Suprapubic skin (tissue), 4 donors: Measurements from ENCODE around the gene TSPOAP1. TPM values are rescaled to one million over a fixed set of nuclear protein-coding genes. Genes with fewer than 3 reads are reported as not detected.

Experiments
- DNase-seq, 2 donors: peaks; one replicate each; pipeline ENCODE4 v3.0.0-alpha.2; 2019; ENCODE audit warnings: low spot score in 2 of 2
- H3K27ac ChIP-seq: fragments of 200-600 bp; sonication (generic); one replicate; pipeline ENCODE4 v1.5.1; 2019
- H3K27me3 ChIP-seq: fragments of 200-600 bp; sonication (generic); one replicate; pipeline ENCODE4 v1.5.1; 2019
- H3K36me3 ChIP-seq: fragments of 200-600 bp; sonication (generic); one replicate; pipeline ENCODE4 v1.5.1; 2019
- H3K4me1 ChIP-seq: fragments of 200-600 bp; sonication (generic); one replicate; pipeline ENCODE4 v1.5.1; 2019
- H3K4me3 ChIP-seq: fragments of 200-600 bp; sonication (generic); one replicate; pipeline ENCODE4 v1.5.1; 2019; ENCODE audit warnings: mild to moderate bottlenecking
- H3K9me3 ChIP-seq: fragments of 200-600 bp; sonication (generic); one replicate; pipeline ENCODE4 v1.5.1; 2019
- CTCF ChIP-seq, 2 donors: fragments of 200-600 bp in 1 of 2; fragments of 450-650 bp in 1 of 2; sonication (generic) in 1 of 2; IDR thresholded peaks; one replicate each; pipeline ENCODE4 v1.5.1; 2016 to 2019; ENCODE audit warnings: antibody characterized with exemption in 2 of 2, mild to moderate bottlenecking in 1 of 2, moderate library complexity in 1 of 2
- EP300 ChIP-seq: sonication (generic); formaldehyde crosslinking; IDR thresholded peaks from one replicate; pipeline ENCODE4 v1.6.1; 2017; ENCODE audit warnings: antibody characterized with exemption
- POLR2A ChIP-seq, 2 donors: fragments of 450-650 bp; IDR thresholded peaks; one replicate each; pipeline ENCODE4 v1.6.1; 2017; ENCODE audit warnings: antibody characterized with exemption in 2 of 2, mild to moderate bottlenecking in 2 of 2, moderate library complexity in 2 of 2
- POLR2AphosphoS5 ChIP-seq, 3 donors: sonication (generic); formaldehyde crosslinking; IDR thresholded peaks; one replicate each; pipeline ENCODE4 v1.6.1; 2017; ENCODE audit warnings: antibody characterized with exemption in 3 of 3
- WGBS: methylation state at CpG from one replicate; pipeline ENCODE4 v1.1.5; 2018; 5-methylcytosine and 5-hydroxymethylcytosine counted together
- total RNA-seq, 4 donors: library from RNA; depleted of rRNA; stranded (reverse); fragments of >200 nt; gene quantifications; one replicate each; pipeline ENCODE4 v1.1.0, GENCODE V29; 2016

Gene TSPOAP1
- total RNA-seq, 4 donors from 2014 or later = 6.8 to 26.9 (median 12.4) TPM

GRCh38 chr17:58330997-58331814 is 2.6 kb upstream of the TSPOAP1 start:
- WGBS = 82% methylated on average over 23 of the region's 23 CpGs
- Histone ChIP-seq H3K27me3 (peaks cover 6% of the 10 kb centered on the region), H3K27ac (peak overlapping the region; percentile 61), H3K4me1 (peaks cover 23% of the 10 kb centered on the region), H3K36me3 (no peaks in the 10 kb centered on the region), H3K4me3 (peak overlapping the region; percentile 48), H3K9me3 (no peaks in the 10 kb centered on the region)
- DNase-seq = no peak
- no peak for TF ChIP-seq EP300
- no peak for TF ChIP-seq POLR2AphosphoS5 (IDR thresholded peaks at IDR 0.05)
- TF ChIP-seq POLR2A (IDR thresholded peaks at IDR 0.05) = no peak
- no peak for TF ChIP-seq CTCF (IDR thresholded peaks at IDR 0.05)

GRCh38 chr17:58330538-58330996 is 2.0 kb upstream of the TSPOAP1 start:
- peaks cover 6% of the 10 kb centered on the region for H3K27me3 ChIP-seq
- TF ChIP-seq CTCF (IDR thresholded peaks at IDR 0.05) = no peak
- TF ChIP-seq POLR2AphosphoS5 (IDR thresholded peaks at IDR 0.05) = no peak
- no peak for TF ChIP-seq POLR2A (IDR thresholded peaks at IDR 0.05)
- no peak for TF ChIP-seq EP300
- H3K27ac ChIP-seq = peak overlapping the region; percentile 27
- peak overlapping the region; percentile 48 for H3K4me3 ChIP-seq
- H3K9me3 ChIP-seq = no peaks in the 10 kb centered on the region
- WGBS = 91% methylated on average over 10 of the region's 10 CpGs
- H3K4me1 ChIP-seq = peaks cover 16% of the 10 kb centered on the region
- no peak for DNase-seq
- H3K36me3 ChIP-seq = no peaks in the 10 kb centered on the region

GRCh38 chr17:58329810-58330537 is 1.4 kb upstream of the TSPOAP1 start:
- Histone ChIP-seq H3K4me3 (peak overlapping the region; percentile 48), H3K9me3 (no peaks in the 10 kb centered on the region), H3K4me1 (peaks cover 15% of the 10 kb centered on the region), H3K27me3 (peaks cover 7% of the 10 kb centered on the region), H3K36me3 (no peaks in the 10 kb centered on the region), H3K27ac (no peak overlapping the region)
- WGBS = 65% methylated on average over 4 of the region's 4 CpGs
- no peak for DNase-seq
- no peak for TF ChIP-seq POLR2A (IDR thresholded peaks at IDR 0.05)
- no peak for TF ChIP-seq CTCF (IDR thresholded peaks at IDR 0.05)
- TF ChIP-seq EP300 = no peak
- TF ChIP-seq POLR2AphosphoS5 (IDR thresholded peaks at IDR 0.05) = no peak

GRCh38 chr17:58329035-58329809 is 627 bp upstream of the TSPOAP1 start:
- WGBS = 43% methylated on average over 16 of the region's 16 CpGs
- H3K4me1 ChIP-seq = peaks cover 15% of the 10 kb centered on the region
- no peak for DNase-seq
- H3K9me3 ChIP-seq = no peaks in the 10 kb centered on the region
- no peak overlapping the region for H3K27ac ChIP-seq
- no peaks in the 10 kb centered on the region for H3K36me3 ChIP-seq
- H3K4me3 ChIP-seq = no peak overlapping the region
- H3K27me3 ChIP-seq = peaks cover 11% of the 10 kb centered on the region
- TF ChIP-seq POLR2AphosphoS5 (IDR thresholded peaks at IDR 0.05) (no peak), POLR2A (IDR thresholded peaks at IDR 0.05) (no peak), EP300 (no peak), CTCF (IDR thresholded peaks at IDR 0.05) (no peak)
